GM18519 (cell line): ENCODE results near the gene SDR42E2.
"Not testable (repeated sequence)": the region's sequence is repeated elsewhere in the genome, so short reads cannot be mapped to it uniquely, and the experiment has no call there.

ENCODE experiments used
- ATAC-seq: cut with Tn5 transposase; IDR thresholded peaks from one replicate; pipeline ENCODE4 v1.9.1; 2021; ENCODE audit warnings: mild to moderate bottlenecking, moderate library complexity; ENCODE audit not compliant: unreplicated experiment, low FRiP score

Gene SDR42E2

GRCh38 chr16:22153078-22153477 lies 9.2 kb upstream of the SDR42E2 start:
- ATAC-seq = not testable (repeated sequence)

GRCh38 chr16:22161401-22161800 lies 905 bp upstream of the SDR42E2 start:
- ATAC-seq = no peak

- ATAC-seq = no peak
Observed at GRCh38 chr16:22162656-22163009, 327 bp downstream of the SDR42E2 start.

GRCh38 chr16:22163806-22164205 lies 1.5 kb downstream of the SDR42E2 start:
- ATAC-seq = no peak

GRCh38 chr16:22164482-22164881 lies 2.2 kb downstream of the SDR42E2 start:
- ATAC-seq = no peak

GRCh38 chr16:22165508-22166285 lies 3.4 kb downstream of the SDR42E2 start:
- ATAC-seq = no peak

- no peak for ATAC-seq
Observed at GRCh38 chr16:22171953-22172352, 9.6 kb downstream of the SDR42E2 start.

- ATAC-seq = not testable (repeated sequence)
Observed at GRCh38 chr16:22172642-22173041, 10.3 kb downstream of the SDR42E2 start.

GRCh38 chr16:22174642-22175041 lies 12.3 kb downstream of the SDR42E2 start:
- no peak for ATAC-seq

- no peak for ATAC-seq
Observed at GRCh38 chr16:22177968-22178930, 15.9 kb downstream of the SDR42E2 start.

GRCh38 chr16:22181426-22181825 lies 19.1 kb downstream of the SDR42E2 start:
- ATAC-seq = no peak

GRCh38 chr16:22181843-22182242 lies 19.5 kb downstream of the SDR42E2 start:
- ATAC-seq = no peak

GRCh38 chr16:22183335-22183734 lies 21.0 kb downstream of the SDR42E2 start:
- no peak for ATAC-seq

- ATAC-seq = no peak
Observed at GRCh38 chr16:22183901-22184614, 21.8 kb downstream of the SDR42E2 start.

- no peak for ATAC-seq
Observed at GRCh38 chr16:22184615-22184968, 22.3 kb downstream of the SDR42E2 start.

GRCh38 chr16:22186517-22186916 lies 24.2 kb downstream of the SDR42E2 start:
- no peak for ATAC-seq

GRCh38 chr16:22188267-22188594 lies 25.9 kb downstream of the SDR42E2 start:
- no peak for ATAC-seq

GRCh38 chr16:22188595-22189442 lies 26.5 kb downstream of the SDR42E2 start:
- ATAC-seq = no peak

GRCh38 chr16:22189473-22190080 lies 27.3 kb downstream of the SDR42E2 start:
- ATAC-seq = no peak
